Glomerular visceral epithelial cell (primary cell): Measurements from ENCODE around the gene BMF.
"Not testable (repeated sequence)": the region's sequence is repeated elsewhere in the genome, so short reads cannot be mapped to it uniquely, and the experiment has no call there.

Source experiments
- DNase-seq: peaks from one replicate; pipeline ENCODE4 v3.0.0-alpha.2; 2016; ENCODE audit errors: extremely low spot score

Gene BMF, protein sequence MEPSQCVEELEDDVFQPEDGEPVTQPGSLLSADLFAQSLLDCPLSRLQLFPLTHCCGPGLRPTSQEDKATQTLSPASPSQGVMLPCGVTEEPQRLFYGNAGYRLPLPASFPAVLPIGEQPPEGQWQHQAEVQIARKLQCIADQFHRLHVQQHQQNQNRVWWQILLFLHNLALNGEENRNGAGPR

DNA sequence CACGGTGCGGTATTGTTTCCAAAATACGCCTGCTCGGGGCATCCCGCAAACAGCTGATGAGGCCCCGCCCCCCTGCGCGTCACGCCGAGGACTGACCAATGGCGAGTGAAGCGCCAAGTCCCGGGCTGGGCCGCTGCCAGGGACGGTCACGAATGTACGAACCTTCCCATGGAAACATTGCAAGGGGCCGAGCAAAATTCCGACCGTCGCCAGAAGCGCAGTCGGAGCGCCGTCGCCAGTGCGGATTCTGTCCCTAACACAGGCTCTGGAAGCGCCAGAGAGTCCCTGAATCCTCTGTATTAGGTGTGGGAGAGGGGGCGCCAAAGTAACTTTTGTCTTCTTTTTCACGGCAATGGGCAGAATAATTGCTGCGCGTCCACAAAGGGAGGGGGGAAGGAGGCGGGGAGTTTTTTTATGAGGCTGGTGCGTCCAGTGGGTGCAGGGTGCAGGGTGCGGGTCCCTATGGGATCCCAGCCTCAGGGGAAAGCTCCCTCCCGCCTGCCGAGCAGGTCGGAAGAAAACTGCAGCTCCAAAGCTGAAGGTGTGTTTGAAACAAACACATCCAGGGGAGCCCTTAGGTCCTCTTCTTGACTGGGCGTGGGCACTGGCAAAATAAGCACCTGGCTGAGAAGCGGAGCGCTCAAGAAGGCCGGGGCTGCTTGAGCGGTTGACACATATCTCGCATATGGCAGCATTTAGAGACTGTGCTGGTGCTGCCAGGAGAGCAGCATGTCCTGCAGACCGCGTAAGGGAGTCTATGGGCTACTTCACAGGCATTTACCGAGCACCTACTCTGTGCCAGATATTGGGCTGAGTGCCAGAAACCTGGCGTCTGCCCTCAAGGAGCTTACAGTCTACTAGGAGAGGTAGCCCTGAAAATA, at the start of gene BMF:
BMF (minus strand) TSS at position 25 of the 881 bp plus-strand sequence. CDS start 2,793 bp downstream, outside the sequence.
- peak; percentile 99 for DNase-seq

DNA sequence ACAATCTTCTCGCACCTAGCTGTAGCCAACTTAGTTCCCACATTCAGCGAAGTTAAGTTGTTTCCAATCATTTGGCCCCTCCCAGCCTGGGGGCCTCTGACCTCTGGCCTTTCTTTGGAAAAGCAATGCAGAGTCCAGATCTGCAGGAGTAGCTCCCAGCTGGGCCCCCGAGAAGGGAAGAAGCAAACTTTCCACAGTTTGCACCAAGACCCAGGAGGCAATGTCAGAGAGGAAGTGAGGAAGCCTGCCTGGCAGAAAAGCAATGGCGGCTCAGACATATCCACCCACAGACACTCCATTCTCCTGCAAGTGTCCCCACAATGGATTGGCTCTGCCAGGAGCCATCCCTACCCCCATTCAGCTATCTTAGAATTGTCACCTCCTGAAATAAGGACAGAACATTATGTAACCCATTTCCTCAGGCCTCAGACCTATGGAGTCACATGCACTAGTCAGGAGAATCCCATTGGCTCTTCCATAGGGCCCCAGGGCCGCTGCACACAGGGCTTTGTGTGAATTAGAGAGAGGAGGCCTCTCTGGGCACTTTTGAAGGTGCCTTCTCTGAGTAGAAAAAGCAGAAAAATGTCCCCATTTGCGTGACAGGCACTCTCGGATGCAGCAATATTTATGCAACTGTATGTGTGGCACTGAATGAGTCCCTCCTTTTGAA, 49.2 kb upstream of the BMF start:
- no peak for DNase-seq

DNA sequence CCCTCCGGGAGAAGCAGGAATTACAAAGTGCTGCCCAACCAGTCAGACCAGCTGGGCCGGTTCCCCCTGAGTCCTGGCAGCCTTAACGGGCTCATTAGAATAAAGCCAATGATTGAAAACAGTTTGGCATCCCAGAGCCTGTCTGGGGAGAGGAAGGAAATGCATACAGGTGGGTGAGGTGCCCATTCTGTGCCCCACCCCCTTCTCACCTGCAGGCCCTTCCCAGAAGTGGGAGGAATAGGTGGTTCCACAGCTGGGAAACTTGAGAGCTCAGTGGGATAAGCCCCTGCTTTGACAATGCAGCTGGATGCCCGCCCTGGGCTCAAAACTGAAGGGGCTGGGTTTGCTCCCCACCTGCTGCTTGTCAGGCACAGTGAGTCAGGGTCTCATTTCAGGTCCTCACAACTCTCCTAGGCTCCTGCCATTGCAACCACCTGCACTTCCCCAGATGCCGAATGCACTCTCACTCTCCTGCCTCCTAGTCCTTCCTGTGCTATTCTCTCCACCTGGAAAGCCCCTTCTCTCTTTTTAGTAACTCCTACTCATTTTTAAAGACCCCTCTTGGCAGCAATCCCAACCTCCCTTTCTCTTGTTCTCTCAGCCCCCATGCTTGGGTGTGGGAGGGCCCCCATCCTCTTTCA, 46.7 kb upstream of the BMF start:
- DNase-seq: no peak

DNA sequence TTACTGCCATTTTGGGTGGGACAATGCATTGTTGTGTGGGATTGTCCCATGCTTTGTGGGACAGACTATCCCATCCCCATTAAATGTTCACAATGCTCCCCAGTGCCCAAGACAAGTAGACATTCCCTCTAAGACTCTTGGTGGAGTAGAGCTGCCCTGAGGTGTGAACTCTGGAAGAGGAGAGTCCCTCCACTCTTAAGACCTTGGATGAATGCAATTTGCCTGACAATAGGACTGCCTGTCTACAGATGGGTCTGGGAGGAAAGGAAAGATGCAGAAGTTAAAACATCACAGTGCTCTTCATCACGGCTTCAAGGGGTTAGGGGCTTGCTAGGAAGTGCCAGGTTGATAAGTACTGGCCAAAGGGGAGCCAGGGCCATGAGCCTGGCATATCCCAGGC, 46.1 kb upstream of the BMF start:
- DNase-seq: not testable (repeated sequence)

DNA sequence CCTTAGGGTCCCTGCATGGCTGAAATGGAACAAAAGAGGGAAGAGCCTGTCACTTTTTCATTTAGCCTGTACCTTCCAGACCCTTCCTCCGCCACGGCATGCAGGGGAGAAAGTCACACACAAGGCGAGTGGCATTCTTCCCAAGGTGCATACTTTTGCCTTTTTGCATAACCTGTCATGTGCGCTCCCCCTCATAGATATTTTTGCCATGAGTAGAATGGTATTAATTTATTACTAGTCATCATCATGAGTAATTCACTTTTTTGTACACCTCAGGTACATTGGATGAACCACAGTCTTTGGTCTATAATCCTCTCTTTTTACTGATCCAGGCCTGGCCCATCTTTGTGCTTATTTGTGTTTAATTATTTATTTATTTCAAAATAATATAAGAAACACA, 43.3 kb upstream of the BMF start:
- DNase-seq: no peak

DNA sequence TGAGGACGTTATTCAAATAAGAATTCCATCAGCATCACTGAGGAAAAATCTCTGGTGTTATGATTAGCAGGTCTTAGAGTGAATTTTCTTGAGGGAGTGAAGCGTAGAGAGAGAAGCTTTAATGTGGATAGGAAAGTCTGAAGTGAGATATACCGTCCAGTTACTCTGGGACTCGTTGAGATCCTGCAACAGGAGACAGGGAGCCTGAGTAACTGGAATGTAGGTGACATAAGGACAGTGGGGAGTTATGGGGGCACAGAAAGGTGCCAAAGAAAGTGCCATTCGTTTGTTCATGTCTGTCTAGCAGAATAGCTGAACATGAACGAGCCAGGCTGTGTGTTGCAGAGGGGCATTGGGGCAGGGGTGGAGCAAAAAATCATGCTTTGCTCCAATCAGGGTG, 42.8 kb upstream of the BMF start:
- no peak for DNase-seq

DNA sequence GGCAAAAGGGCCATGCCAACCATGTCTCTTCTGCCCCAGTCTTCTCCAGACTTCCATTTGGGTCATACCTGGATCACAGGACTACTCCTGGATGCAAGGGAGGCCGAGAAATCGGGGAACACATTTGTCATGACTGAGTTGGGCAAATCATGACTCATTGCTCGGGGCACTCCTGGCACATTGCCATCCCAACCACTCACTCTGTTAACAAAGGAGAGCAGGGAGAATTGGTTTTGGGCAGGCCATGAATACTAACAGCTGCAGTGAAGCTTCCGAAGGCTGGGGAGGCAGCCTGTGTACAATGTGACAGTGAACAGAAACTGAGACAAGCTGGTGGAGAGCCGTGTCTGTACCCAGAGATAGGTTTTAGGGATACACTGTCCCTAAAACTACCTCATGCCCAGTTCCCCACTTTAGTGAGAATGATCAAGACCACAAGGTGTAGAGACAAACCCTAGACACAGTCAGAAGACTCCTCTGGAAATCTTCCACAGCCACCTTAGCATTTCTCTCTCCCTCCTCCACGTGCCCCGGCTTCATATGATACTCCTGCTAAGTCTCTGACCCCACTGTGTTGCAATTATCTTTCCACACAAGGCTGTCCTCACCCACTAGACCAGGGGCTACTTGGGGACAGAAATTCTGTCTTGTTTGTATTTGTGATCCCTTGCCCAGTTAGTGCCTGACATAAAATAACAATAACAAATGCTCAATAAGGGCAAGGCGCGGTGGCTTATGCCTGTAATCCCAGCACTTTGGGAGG, 41.7 kb upstream of the BMF start:
- peak; percentile 85 for DNase-seq

DNA sequence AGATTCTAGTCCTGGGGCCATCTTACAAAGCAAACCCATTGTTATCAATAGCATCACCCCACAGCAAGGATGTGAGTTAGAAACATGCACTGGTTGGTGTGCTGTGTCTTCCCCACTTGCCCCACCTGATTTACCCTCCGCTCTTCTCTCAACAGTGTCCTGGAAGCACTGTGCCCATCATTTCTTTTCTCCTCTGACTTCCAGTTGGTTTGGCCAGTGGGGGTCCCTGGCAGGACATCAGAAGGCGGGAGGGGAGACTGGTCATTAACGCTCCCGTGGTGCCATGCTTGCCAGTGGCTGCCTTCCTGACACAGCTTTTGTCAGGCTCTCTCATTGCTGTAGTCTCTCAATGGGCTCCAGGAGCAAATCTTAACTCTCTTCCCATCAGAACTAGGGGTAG, 40.7 kb upstream of the BMF start:
- DNase-seq: no peak

DNA sequence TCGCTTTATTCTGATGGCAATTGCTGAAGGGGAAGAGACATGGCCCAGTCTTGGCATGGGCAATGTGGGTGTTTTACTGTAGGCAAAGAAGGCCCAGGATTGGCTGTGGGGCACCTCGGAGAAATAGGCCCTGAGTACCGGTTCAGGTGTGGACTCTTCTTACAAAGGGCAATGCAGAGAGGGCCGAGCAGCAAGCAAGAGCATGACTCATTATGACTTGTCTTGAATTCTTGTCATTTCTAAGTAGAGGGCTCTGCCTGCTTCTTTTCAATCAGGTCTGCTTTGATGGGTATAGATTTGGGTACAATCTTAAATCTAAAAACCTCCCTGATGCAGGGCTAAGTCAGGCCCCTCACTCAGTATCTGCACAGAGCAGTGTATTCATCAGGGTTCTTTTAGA, 37.4 kb upstream of the BMF start:
- peak; percentile 44 for DNase-seq

DNA sequence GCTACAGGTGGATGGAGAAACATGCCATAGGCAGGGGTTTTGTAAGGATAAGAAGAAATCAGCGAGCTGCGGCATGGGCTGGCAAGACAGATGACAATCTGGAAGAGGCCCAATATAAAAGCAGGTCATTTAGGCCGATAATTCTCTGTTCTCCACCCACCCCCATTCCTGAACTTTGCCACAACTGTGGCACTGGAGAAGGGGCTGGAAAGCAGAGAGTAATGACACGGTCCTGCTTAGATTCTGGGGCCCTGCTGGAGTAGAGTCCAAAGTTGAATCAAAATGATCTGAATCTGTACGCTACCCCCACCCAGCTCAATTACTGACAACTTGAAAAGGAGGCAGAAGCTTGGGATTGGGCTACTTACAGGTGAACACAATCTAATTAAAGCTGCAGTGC, 33.7 kb upstream of the BMF start:
- no peak for DNase-seq

DNA sequence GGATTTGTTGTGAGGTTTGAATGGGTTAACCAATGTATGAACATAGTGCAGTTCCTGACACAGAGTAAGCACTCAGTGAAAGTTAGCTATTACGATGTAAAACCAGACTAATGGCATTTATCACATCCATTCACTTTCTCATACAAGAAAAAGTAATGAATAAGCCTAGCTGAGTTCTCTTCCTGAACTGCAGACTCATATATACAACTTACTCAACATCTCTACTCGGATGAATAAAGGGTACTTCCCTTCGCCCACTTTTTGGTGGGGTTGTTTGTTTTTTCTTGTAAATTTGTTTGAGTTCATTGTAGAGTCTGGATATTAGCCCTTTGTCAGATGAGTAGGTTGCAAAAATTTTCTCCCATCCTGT, 29.5 kb upstream of the BMF start:
- not testable (repeated sequence) for DNase-seq

DNA sequence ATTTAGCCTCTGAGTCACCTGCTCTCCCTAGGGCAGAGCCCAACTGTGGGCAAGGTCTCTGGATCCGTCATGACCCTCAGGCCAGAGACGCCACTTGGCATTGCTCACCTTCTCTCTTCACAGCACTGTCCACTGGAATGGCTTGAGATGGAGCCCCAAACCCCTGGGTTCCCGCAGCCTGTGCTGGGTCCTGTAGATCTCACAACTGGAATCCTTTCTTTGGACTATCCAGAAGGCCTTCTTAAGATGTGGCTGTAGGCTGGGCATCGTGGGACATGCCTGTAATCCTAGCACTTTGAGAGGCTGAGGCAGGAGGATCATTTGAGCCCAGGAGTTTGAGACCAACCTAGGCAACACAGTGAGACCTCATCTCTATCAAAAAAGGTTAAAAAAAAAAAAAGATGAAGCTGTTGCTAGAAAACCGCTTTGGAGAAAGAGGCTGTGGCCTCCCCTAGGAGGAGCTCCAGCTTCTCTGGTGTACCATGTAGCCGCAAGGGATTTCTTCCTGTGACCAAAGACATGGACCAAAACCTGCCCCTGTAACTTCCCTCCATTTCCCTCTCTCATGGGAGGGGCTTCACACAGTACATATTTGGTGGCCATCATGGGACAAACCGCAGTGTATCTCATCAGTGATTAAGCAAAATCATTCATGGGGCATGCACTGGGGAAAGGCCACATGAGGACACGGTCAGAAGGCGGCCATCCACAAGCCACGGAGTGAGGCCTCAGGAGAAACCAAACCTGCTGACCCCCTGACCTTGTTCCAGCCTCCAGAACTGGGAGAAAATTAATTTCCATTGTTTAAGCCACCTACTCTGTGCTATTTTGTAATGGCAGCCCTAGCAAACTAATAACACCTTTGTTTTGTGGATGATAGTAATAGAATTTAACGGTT, 28.9 kb upstream of the BMF start:
- no peak for DNase-seq

DNA sequence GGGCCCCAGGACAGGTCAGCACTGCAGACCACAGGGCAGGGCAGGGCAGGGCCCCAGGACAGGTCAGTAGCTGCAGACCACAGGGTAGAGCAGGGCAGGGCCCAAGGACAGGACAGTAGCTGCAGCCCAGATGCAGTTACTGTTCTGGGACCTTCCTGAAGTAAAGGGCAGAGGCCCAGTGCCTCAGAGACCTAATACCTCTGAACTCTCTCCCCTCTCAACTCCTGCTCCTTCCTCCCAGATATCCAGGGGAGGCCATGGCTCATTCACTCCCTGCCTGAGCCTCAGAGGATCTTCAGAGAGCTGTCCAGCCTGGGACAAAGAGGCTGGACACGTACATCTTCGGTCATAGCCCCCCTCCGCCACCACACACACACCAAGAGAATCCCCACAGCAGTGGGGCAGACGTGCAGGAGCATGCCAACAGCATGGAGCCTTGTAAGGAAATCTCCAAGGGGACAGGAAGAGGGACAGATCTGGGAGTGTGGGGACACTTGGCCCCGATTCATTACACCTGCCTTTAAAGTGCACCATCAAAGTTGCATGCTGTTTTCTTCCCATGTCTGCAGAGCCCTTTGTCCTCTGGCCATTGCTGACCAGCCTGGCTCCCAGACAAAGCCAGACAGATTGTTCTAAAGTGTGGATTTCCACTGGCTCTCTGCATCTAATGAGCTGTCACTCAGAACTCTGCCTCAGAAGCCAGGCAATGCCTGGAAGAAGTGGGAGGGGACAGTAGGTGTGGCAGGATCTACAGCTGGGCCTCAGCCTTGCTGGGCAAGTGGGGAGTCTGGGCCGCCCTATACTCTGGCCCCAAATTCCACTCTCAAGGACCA, 28.0 kb upstream of the BMF start:
- no peak for DNase-seq

DNA sequence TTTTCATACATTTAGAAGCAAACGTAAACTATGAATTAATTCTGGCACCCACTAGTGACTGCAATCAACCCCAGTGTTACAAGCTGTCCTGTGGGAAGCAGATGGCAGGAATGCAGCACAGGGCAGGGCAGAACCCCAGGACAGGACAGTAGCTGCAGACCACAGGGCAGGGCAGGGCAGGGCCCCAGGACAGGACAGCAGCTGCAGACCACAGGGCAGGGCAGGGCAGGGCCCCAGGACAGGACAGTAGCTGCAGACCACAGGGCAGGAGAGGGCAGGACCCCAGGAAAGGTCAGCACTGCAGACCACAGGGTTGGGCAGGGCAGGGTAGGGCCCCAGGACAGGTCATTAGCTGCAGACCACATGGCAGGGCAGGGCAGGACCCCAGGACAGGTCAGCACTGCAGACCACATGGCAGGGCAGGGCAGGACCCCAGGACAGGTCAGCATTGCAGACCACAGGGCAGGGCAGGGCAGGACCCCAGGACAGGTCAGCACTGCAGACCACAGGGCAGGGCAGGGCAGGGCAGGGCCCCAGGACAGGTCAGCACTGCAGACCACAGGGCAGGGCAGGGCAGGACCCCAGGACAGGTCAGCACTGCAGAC, 27.3 kb upstream of the BMF start:
- DNase-seq: not testable (repeated sequence)

DNA sequence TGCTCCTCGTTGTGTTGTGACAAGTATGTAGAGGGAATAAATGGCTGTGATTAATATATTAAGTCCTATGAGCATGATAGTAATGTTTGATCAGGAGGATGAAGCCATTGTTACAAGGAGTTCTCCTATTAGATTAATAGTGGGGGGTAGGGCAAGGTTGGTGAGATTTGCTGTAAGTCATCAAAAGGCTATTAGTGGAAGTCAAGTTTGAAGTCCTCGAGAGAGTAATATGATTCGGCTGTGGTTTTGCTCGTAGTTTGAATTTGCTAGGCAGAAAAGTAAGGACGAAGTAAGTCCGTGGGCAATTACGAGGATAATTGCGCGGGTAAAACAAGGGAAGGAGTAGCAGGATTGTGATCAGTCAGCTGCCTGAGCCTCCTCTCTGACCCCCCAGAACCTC, 26.2 kb upstream of the BMF start:
- no peak for DNase-seq

DNA sequence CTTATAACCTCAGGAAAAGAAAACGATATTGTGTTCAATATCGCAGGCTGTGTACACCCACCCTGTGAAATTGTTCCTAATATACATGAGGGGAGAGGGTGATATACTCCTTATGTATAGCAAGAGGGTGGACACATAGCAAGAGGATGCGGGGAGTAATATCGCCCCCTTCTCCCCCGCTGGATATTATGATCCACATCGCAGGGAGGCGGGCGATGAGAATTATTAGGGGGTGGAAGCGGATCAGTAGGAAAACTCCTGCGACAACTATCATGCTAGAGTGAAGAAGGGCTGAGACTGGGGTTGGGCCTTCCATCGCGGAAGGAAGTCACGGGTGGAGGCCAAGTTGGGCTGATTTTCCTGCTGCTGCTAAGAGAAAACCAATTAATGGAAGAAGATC, 24.9 kb upstream of the BMF start:
- DNase-seq: no peak

DNA sequence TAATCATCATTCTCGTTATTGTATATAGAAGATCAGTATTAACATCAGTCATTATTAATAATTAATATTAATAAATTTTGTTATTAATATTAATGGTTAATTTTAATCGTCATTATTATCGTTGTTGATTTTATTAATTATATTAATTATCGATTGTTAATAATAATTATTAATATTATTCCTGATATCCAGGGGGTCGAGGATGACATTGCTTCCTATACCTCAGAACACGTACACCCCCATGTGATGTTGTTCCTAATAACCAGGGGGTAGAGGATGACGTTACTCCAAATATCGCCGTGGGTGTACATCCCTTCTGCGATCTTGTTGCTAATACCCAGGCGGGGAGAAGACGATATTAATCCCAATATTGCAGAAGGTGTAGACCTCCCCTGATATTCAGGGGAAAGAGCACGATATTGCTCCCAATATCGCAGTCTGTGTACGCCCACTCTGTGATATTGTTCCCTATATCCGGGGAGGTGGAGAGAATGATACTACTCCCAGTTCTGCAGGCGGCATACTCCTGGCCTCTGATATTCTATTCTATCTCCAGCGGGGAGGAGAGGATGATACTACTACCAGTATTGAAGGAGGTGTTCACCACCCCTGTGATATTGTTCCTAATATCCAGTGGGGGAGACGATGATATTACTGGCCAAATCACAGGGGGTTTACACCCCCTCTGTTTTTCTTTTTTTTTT, 22.3 kb upstream of the BMF start:
- DNase-seq: no peak

DNA sequence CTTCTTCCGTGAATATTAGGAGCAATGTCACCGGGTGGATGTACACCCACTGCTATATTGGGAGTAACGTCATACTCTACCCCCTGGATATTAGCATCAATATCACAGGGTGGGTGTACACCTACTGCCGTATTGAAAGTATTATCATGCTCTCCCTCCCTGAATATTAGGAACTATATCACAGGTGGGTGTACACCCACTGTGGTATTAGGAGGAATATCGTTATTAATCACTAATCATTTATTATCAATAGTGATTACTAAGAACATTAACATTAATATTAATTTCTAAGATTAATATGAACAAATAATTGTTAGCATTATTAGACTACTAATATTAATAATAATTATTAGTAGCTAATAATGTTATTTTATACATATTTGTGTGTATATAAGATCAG, 21.4 kb upstream of the BMF start:
- DNase-seq: no peak
